ENCODE measurements around the gene VEPH1.
A peak's percentile ranks its signal among the peaks of the same experiment; 100 is the strongest.

Gene VEPH1

GRCh38 chr3:157502916-157503595, at the start of gene VEPH1:
TSS of gene VEPH1 (minus strand) at chr3:157503416. CDS start at chr3:157495349, 8,067 bp downstream.
- DNase-seq (ENCODE audit: low read depth, low spot score) = no peak

- DNase-seq (ENCODE audit: low read depth, low spot score) = no peak
These were observed 48.7 kb upstream of the VEPH1 start for GRCh38 chr3:157551961-157552360.

- DNase-seq (ENCODE audit: low read depth, low spot score) = no peak
These were observed 46.3 kb upstream of the VEPH1 start for GRCh38 chr3:157549498-157549897.

GRCh38 chr3:157544501-157545130, 41.4 kb upstream of the VEPH1 start:
- DNase-seq (ENCODE audit: low read depth, low spot score) = no peak

GRCh38 chr3:157543501-157544035, 40.4 kb upstream of the VEPH1 start:
- DNase-seq (ENCODE audit: low read depth, low spot score) = no peak

- DNase-seq (ENCODE audit: low read depth, low spot score) = peak; percentile 20
These were observed 39.7 kb upstream of the VEPH1 start for GRCh38 chr3:157542711-157543500.

- no peak for DNase-seq (ENCODE audit: low read depth, low spot score)
These were observed 38.5 kb upstream of the VEPH1 start for GRCh38 chr3:157541506-157542236.

- no peak for DNase-seq (ENCODE audit: low read depth, low spot score)
These were observed 37.4 kb upstream of the VEPH1 start for GRCh38 chr3:157540656-157541055.

GRCh38 chr3:157535667-157536066, 32.5 kb upstream of the VEPH1 start:
- no peak for DNase-seq (ENCODE audit: low read depth, low spot score)

GRCh38 chr3:157534725-157535161, 31.5 kb upstream of the VEPH1 start:
- no peak for DNase-seq (ENCODE audit: low read depth, low spot score)

- DNase-seq (ENCODE audit: low read depth, low spot score) = no peak
These were observed 30.3 kb upstream of the VEPH1 start for GRCh38 chr3:157533298-157534070.

GRCh38 chr3:157532529-157533297, 29.5 kb upstream of the VEPH1 start:
- peak; percentile 68 for DNase-seq (ENCODE audit: low read depth, low spot score)

GRCh38 chr3:157531771-157532170, 28.6 kb upstream of the VEPH1 start:
- DNase-seq (ENCODE audit: low read depth, low spot score) = no peak

GRCh38 chr3:157531301-157531660, 28.1 kb upstream of the VEPH1 start:
- DNase-seq (ENCODE audit: low read depth, low spot score) = no peak

- DNase-seq (ENCODE audit: low read depth, low spot score) = no peak
These were observed 27.6 kb upstream of the VEPH1 start for GRCh38 chr3:157530637-157531300.

GRCh38 chr3:157529751-157530150, 26.5 kb upstream of the VEPH1 start:
- DNase-seq (ENCODE audit: low read depth, low spot score) = no peak

GRCh38 chr3:157529085-157529484, 25.9 kb upstream of the VEPH1 start:
- DNase-seq (ENCODE audit: low read depth, low spot score) = no peak

GRCh38 chr3:157527131-157527881, 24.1 kb upstream of the VEPH1 start:
- DNase-seq (ENCODE audit: low read depth, low spot score) = no peak

GRCh38 chr3:157526036-157526435, 22.8 kb upstream of the VEPH1 start:
- DNase-seq (ENCODE audit: low read depth, low spot score) = no peak

Data from iPS DF 19.7 (cell line).